Measurements from ENCODE around the gene SOX18. TPM values are rescaled to one million over a fixed set of nuclear protein-coding genes. Genes with fewer than 3 reads are reported as not detected.

Gene SOX18
- total RNA-seq, 1 experiment from 2014 or later, result 0.16 TPM

DNA sequence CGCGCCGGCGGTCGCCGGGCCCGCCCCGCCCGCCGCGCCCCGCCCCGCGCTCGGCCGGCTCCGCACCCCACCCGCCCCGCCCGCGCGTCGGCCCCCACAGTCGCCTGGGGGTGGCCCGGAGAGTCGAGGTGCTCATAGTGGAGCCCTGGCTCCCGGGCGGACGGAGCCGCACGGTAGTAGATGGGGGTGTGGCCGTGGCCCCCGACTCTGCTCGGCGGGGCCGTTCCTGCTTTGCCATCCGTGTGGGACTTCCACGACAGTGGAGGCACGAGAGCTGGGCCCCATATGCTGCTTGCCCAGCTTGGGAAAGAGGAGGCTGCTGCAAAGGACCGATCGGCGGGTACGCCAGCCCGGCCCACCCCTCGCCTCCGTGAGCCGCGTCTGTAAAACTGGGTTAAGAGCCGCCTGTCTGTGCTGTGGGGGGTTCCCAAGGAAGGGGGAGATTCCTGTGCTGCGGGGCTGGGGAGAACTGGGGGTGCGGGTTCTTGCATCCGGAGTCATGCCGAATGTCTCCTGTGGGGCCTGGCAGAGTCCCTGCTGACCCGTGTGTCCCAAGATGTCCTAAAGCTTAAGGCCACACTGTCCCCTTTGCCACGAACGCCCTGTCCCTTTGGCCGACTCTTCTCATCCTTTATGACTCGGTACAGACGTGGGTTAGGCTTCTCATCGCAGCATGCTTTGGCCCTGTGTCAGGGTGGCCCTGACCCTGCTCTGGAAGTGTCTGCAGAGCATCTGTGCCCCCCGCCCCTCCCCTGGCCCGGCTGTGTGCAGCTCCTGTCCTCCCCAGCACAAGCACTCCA is 30.8 kb upstream of the SOX18 start, which contains the start of gene OPRL1:
Gene OPRL1, plus strand, starts transcription at position 70 of the 800 bp plus-strand sequence. CDS start 12,639 bp downstream, outside the sequence.
- BruUV-seq (replicated peaks), result no TSS peak
- CTCF ChIA-PET, result interaction anchor here (0.5 to 8.9 kb wide), 5 partner anchors 11 to 42 kb away, joined by 4 to 93 read pairs (median 6); no protein-coding TSS in a partner anchor
- intact Hi-C loops (cut with micrococcal nuclease), result no loop called here
- peaks cover 6% of the 10 kb centered on the region for H3K36me3 Mint-ChIP-seq (ENCODE audit: insufficient read depth, unreplicated experiment)
- POLR2A ChIA-PET, result interaction anchor here (0.8 to 2.0 kb wide), 8 partner anchors 15 to 807 kb away, joined by 3 to 8 read pairs (median 4); partner anchors contain the start of genes ARFGAP1, SAMD10 and TCEA2
- H3K9me3 Mint-ChIP-seq (ENCODE audit: unreplicated experiment), result no peaks in the 10 kb centered on the region
- H3K27me3 Mint-ChIP-seq (ENCODE audit: insufficient read depth, unreplicated experiment), result no peaks in the 10 kb centered on the region
- H3K4me3 Mint-ChIP-seq (ENCODE audit: unreplicated experiment), result peak within 1 kb of the TSS; percentile 73
- H3K4me1 Mint-ChIP-seq (ENCODE audit: insufficient read depth, unreplicated experiment), result peaks cover 8% of the 10 kb centered on the region
- H3K27ac Mint-ChIP-seq (ENCODE audit: low read depth, unreplicated experiment), result peak within 1 kb of the TSS; percentile 83
- DNase-seq (ENCODE audit: unreplicated experiment), result no peak
- TF ChIP-seq CTCF (IDR thresholded peaks at IDR 0.05; ENCODE audit: unreplicated experiment), result no peak

- H3K4me3 Mint-ChIP-seq (ENCODE audit: unreplicated experiment), result peak within 1 kb of the TSS; percentile 73
- H3K27ac Mint-ChIP-seq (ENCODE audit: low read depth, unreplicated experiment), result peak within 1 kb of the TSS; percentile 83
- DNase-seq (ENCODE audit: unreplicated experiment), result peak; percentile 47
- CTCF ChIA-PET, result interaction anchor here (0.5 to 8.9 kb wide), 5 partner anchors 10 to 1574 kb away, joined by 3 to 93 read pairs (median 6); no protein-coding TSS in a partner anchor
- intact Hi-C loops (cut with micrococcal nuclease), result no loop called here
- BruUV-seq (replicated peaks), result no TSS peak
- peaks cover 8% of the 10 kb centered on the region for H3K4me1 Mint-ChIP-seq (ENCODE audit: insufficient read depth, unreplicated experiment)
- POLR2A ChIA-PET, result interaction anchor here (0.6 to 2.0 kb wide), 10 partner anchors 14 to 806 kb away, joined by 3 to 10 read pairs (median 4); partner anchors contain the start of genes ARFGAP1, SAMD10 and TCEA2
- peaks cover 6% of the 10 kb centered on the region for H3K36me3 Mint-ChIP-seq (ENCODE audit: insufficient read depth, unreplicated experiment)
- H3K27me3 Mint-ChIP-seq (ENCODE audit: insufficient read depth, unreplicated experiment), result no peaks in the 10 kb centered on the region
- TF ChIP-seq CTCF (IDR thresholded peaks at IDR 0.05; ENCODE audit: unreplicated experiment), result no peak
- no peaks in the 10 kb centered on the region for H3K9me3 Mint-ChIP-seq (ENCODE audit: unreplicated experiment)
Measured at GRCh38 chr20:64079273-64080012, 30.0 kb upstream of the SOX18 start, which contains the start of gene RGS19. RGS19 (minus strand) TSS chr20:64079518; CDS start chr20:64076886, 2,632 bp downstream.

DNA sequence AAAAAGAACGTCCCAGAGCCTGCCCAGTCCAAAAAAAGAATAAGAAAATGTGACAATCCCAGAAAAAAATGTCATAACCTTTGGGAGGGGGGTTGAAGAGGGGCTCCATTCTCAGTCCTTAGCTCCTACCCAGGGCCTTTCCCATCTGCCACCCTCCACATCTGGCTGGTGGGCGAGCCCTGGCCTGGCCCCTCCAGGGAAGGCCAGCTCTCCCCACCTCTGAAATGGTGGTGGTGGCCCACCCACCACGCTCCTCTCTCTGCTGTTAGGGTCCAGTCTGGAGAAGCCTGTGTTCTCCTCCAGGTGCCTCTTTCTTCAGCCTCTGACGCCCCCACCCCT is 29.5 kb upstream of the SOX18 start:
- ChIA-PET POLR2A (interaction anchor here (0.6 to 2.0 kb wide), 6 partner anchors 13 to 54 kb away, joined by 3 to 10 read pairs (median 4); partner anchors contain the start of gene TCEA2), CTCF (interaction anchor here (0.6 to 8.9 kb wide), 4 partner anchors 9 to 207 kb away, joined by 5 to 93 read pairs (median 16); no protein-coding TSS in a partner anchor)
- peak overlapping the region; percentile 73 for H3K4me3 Mint-ChIP-seq (ENCODE audit: unreplicated experiment)
- H3K27me3 Mint-ChIP-seq (ENCODE audit: insufficient read depth, unreplicated experiment), result no peaks in the 10 kb centered on the region
- peaks cover 8% of the 10 kb centered on the region for H3K4me1 Mint-ChIP-seq (ENCODE audit: insufficient read depth, unreplicated experiment)
- peaks cover 6% of the 10 kb centered on the region for H3K36me3 Mint-ChIP-seq (ENCODE audit: insufficient read depth, unreplicated experiment)
- intact Hi-C loops (cut with micrococcal nuclease), result no loop called here
- no peak for TF ChIP-seq CTCF (IDR thresholded peaks at IDR 0.05; ENCODE audit: unreplicated experiment)
- no TSS peak for BruUV-seq (replicated peaks)
- H3K9me3 Mint-ChIP-seq (ENCODE audit: unreplicated experiment), result no peaks in the 10 kb centered on the region
- peak overlapping the region; percentile 83 for H3K27ac Mint-ChIP-seq (ENCODE audit: low read depth, unreplicated experiment)
- DNase-seq (ENCODE audit: unreplicated experiment), result no peak

All from MCF 10A (cell line).